HCT116 (cell line): Measurements from ENCODE around the gene GAS2L2. TPM values are rescaled to one million over a fixed set of nuclear protein-coding genes. Genes with fewer than 3 reads are reported as not detected.

Source experiments
- ATAC-seq: fragments of 200-7000 bp; cut with Tn5 transposase; 2 replicates; pipeline ENCODE4 v1.9.1; 2020; ENCODE audit warnings: mild to moderate bottlenecking, moderate library complexity
- BruUV-seq: library from RNA; stranded (reverse); fragments of 400-500 nt; replicated peaks from 2 replicates; lab custom pipeline; 2021; lab: Mats Ljungman, UMichigan
- CTCF ChIA-PET: fragments of 300-600 bp; sonication (Branson Sonifier 250); formaldehyde crosslinking; loops from one replicate; lab custom pipeline; 2021; ENCODE audit warnings: antibody characterized with exemption; lab: Charles Lee
- POLR2A ChIA-PET: fragments of 300-600, 350-600 bp; sonication (Branson Sonifier 250); formaldehyde crosslinking; loops from one replicate; lab custom pipeline; 2021; ENCODE audit warnings: antibody characterized with exemption; lab: Charles Lee
- RAD21 ChIA-PET, 2 experiments: fragments of 300-600 bp; sonication (Branson Sonifier 250); formaldehyde crosslinking; loops; one replicate each; lab custom pipeline; 2023; ENCODE audit warnings: low total read pairs in 2 of 2; ENCODE audit not compliant: uncharacterized antibody in 2 of 2, unreplicated experiment in 2 of 2, low non-redundant PET in 1 of 2; lab: Charles Lee
- DNase-seq: peaks from one replicate; pipeline ENCODE4 v3.0.0-alpha.2; 2010; ENCODE audit warnings: low read depth, low spot score
- H2AFZ ChIP-seq: fragments of 200-600 bp; shearing (Covaris generic), sonication (generic); 2 replicates; pipeline ENCODE4 v1.6.1; 2017; ENCODE audit warnings: low read depth, mixed run types, mixed read lengths, antibody characterized with exemption, low read length; ENCODE audit not compliant: poor library complexity, severe bottlenecking
- H3K27ac ChIP-seq: 2 replicates; pipeline ENCODE4 v1.5.1; 2012; ENCODE audit warnings: low read depth, low read length
- H3K27me3 ChIP-seq: fragments of 200-600 bp; sonication (generic); 2 replicates; pipeline ENCODE4 v1.6.1; 2016; ENCODE audit warnings: mixed run types, low read length, mixed read lengths; ENCODE audit not compliant: insufficient read depth
- H3K36me3 ChIP-seq, 2 experiments: fragments of 200-500 bp in 1 of 2; fragments of 200-600 bp in 1 of 2; sonication (Bioruptor generic) in 1 of 2; sonication (generic) in 1 of 2; 2 replicates each; pipeline versions ENCODE4 v1.5.1 to v1.6.1; 2014 to 2016; ENCODE audit warnings: low read length in 2 of 2, inconsistent platforms in 1 of 2, mixed read lengths in 1 of 2, mixed run types in 1 of 2; ENCODE audit not compliant: insufficient read depth in 2 of 2, control insufficient read depth in 1 of 2
- H3K4me1 ChIP-seq, 2 experiments: fragments of 200-600 bp in 1 of 2; sonication (generic) in 1 of 2; 2 replicates each; pipeline versions ENCODE4 v1.5.1 to v1.6.1; 2012 to 2017; ENCODE audit warnings: low read length in 2 of 2, inconsistent platforms in 1 of 2, mild to moderate bottlenecking in 1 of 2, mixed read lengths in 1 of 2, mixed run types in 1 of 2, moderate library complexity in 1 of 2; ENCODE audit not compliant: insufficient read depth in 2 of 2, control insufficient read depth in 1 of 2
- H3K4me2 ChIP-seq: fragments of 200-600 bp; sonication (generic); 2 replicates; pipeline ENCODE4 v1.6.1; 2017; ENCODE audit warnings: mixed run types, low read length, mixed read lengths
- H3K4me3 ChIP-seq, 2 experiments: fragments of 200-600 bp in 1 of 2; sonication (generic) in 1 of 2; replicated peaks in 1 of 2; 2 replicates each; pipeline ENCODE4 v1.5.1; 2011 to 2016; ENCODE audit warnings: low read length in 2 of 2, control low read depth in 1 of 2, low read depth in 1 of 2, mild to moderate bottlenecking in 1 of 2, mixed read lengths in 1 of 2, mixed run types in 1 of 2
- H3K79me2 ChIP-seq: fragments of 200-600 bp; sonication (generic); 2 replicates; pipeline ENCODE4 v1.6.1; 2017; ENCODE audit warnings: mild to moderate bottlenecking, mixed run types, low read length, moderate library complexity, mixed read lengths; ENCODE audit not compliant: insufficient read depth
- H3K9ac ChIP-seq: fragments of 200-600 bp; sonication (generic); 2 replicates; pipeline ENCODE4 v1.6.1; 2016; ENCODE audit warnings: low read length, mixed read lengths
- H3K9me2 ChIP-seq: fragments of 200-600 bp; sonication (generic), shearing (Covaris generic); 2 replicates; pipeline ENCODE4 v1.6.1; 2017; ENCODE audit warnings: mixed run types, mild to moderate bottlenecking, moderate library complexity; ENCODE audit not compliant: insufficient read depth
- H3K9me3 ChIP-seq, 2 experiments: fragments of 200-500 bp in 1 of 2; fragments of 200-600 bp in 1 of 2; sonication (Bioruptor generic) in 1 of 2; sonication (generic) in 1 of 2; 2 replicates each; pipeline ENCODE4 v1.6.1; 2014 to 2017; ENCODE audit warnings: low read length in 2 of 2, mixed read lengths in 2 of 2, inconsistent platforms in 1 of 2, low read depth in 1 of 2, mild to moderate bottlenecking in 1 of 2, mixed run types in 1 of 2, moderate library complexity in 1 of 2; ENCODE audit not compliant: control insufficient read depth in 1 of 2, insufficient read depth in 1 of 2
- H4K20me1 ChIP-seq: fragments of 200-600 bp; sonication (generic), shearing (Covaris generic); 2 replicates; pipeline ENCODE4 v1.6.1; 2017; ENCODE audit warnings: mixed run types, mild to moderate bottlenecking, moderate library complexity; ENCODE audit not compliant: insufficient read depth
- CBX3 ChIP-seq: IDR thresholded peaks from 2 replicates; pipeline ENCODE4 v1.6.1; 2012; ENCODE audit warnings: low read depth
- CEBPB ChIP-seq: IDR thresholded peaks from 2 replicates; pipeline ENCODE4 v1.6.1; 2012; ENCODE audit warnings: low read depth
- ELF1 ChIP-seq: IDR thresholded peaks from 2 replicates; pipeline ENCODE4 v1.6.1; 2012; ENCODE audit warnings: low read depth, borderline replicate concordance
- JUND ChIP-seq: IDR thresholded peaks from 2 replicates; pipeline ENCODE4 v1.6.1; 2012
- POLR2AphosphoS5 ChIP-seq: IDR thresholded peaks from 2 replicates; pipeline ENCODE4 v1.6.1; 2011; ENCODE audit warnings: mild to moderate bottlenecking, low read depth, low read length, moderate library complexity
- REST ChIP-seq: IDR thresholded peaks from 2 replicates; pipeline ENCODE4 v1.6.1; 2012; ENCODE audit warnings: low read depth
- SIN3A ChIP-seq: IDR thresholded peaks from 2 replicates; pipeline ENCODE4 v1.6.1; 2012; ENCODE audit warnings: low read depth
- SP1 ChIP-seq: IDR thresholded peaks from 2 replicates; pipeline ENCODE4 v1.6.1; 2012; ENCODE audit warnings: low read depth
- SRF ChIP-seq: IDR thresholded peaks from 2 replicates; pipeline ENCODE4 v1.6.1; 2012; ENCODE audit warnings: low read depth
- TCF7L2 ChIP-seq: IDR thresholded peaks from 2 replicates; pipeline ENCODE4 v1.7.0; 2011; ENCODE audit warnings: borderline replicate concordance, inconsistent platforms; ENCODE audit not compliant: insufficient read depth, insufficient read length; ENCODE audit errors: extremely low read depth
- YY1 ChIP-seq: IDR thresholded peaks from 2 replicates; pipeline ENCODE4 v1.6.1; 2011; ENCODE audit warnings: low read length, low read depth, moderate library complexity, mild to moderate bottlenecking; ENCODE audit not compliant: insufficient replicate concordance; ENCODE audit errors: extremely low read depth
- ZFX ChIP-seq: fragments of 450-650 bp; IDR thresholded peaks from 2 replicates; pipeline ENCODE4 v1.6.1; 2017
- intact Hi-C: fragments of 100-400 bp; cut with micrococcal nuclease; formaldehyde crosslinking; loops from 2 replicates; pipeline ENCODE4 v1.10.0; 2022
- total RNA-seq: library from RNA; stranded (reverse); gene quantifications from one replicate; pipeline ENCODE4 v1.2.1, GENCODE V29; 2021; ENCODE audit not compliant: unreplicated experiment

GAS2L2 gene
- total RNA-seq, 1 experiment from 2014 or later = not detected

- no peak for TF ChIP-seq YY1
- no peak for TF ChIP-seq ZFX
- TF ChIP-seq POLR2AphosphoS5 = no peak
- no peak for TF ChIP-seq CEBPB
- no peak for TF ChIP-seq JUND
- no peak for TF ChIP-seq CBX3
- no peak for TF ChIP-seq SRF
- no peak for TF ChIP-seq REST
- no peak for TF ChIP-seq SIN3A
- TF ChIP-seq ELF1 = no peak
- no peak for TF ChIP-seq TCF7L2
- TF ChIP-seq SP1 = no peak
- Histone ChIP-seq H4K20me1 (no peaks in the 10 kb centered on the region), H3K79me2 (no peaks in the 10 kb centered on the region), H3K9me3 (no peaks in the 10 kb centered on the region), H3K4me1 (peaks cover 11 to 55% of the 10 kb centered on the region in 2 experiments), H3K27ac (no peak overlapping the region), H3K36me3 (no peaks in the 10 kb centered on the region), H3K4me2 (no peak overlapping the region), H3K27me3 (no peaks in the 10 kb centered on the region), H3K9me2 (no peaks in the 10 kb centered on the region), H3K9ac (no peak overlapping the region), H2AFZ (no peak overlapping the region), H3K4me3 (no peak overlapping the region)
- DNase-seq = no peak
- no TSS peak for BruUV-seq
- ChIA-PET RAD21 (no interaction called here), CTCF (interaction anchor here (1.6 kb wide), 1 partner anchor 28 kb away, joined by 6 read pairs; no protein-coding TSS in a partner anchor), POLR2A (interaction anchor here (0.7 to 1.6 kb wide), 3 partner anchors 12 to 25 kb away, joined by 3 to 8 read pairs (median 3); partner anchors contain the start of gene TAF15)
- ATAC-seq = no peak
- intact Hi-C loops = loop anchor here (1.0 kb wide), 1 partner anchor 13 kb away; no protein-coding TSS in a partner anchor
These were observed 38.8 kb upstream of the GAS2L2 start for GRCh38 chr17:35791681-35792350.
